Right renal pelvis (tissue), 4 donors: ENCODE measurements around the gene KIAA1217. TPM values are rescaled to one million over a fixed set of nuclear protein-coding genes. Genes with fewer than 3 reads are reported as not detected.

ENCODE experiments used
- DNase-seq, 4 donors: peaks; one replicate each; pipeline ENCODE4 v3.0.0-alpha.2; 2013; ENCODE audit warnings: low read depth in 4 of 4, low spot score in 3 of 4, missing footprints in 1 of 4
- polyA plus RNA-seq, 4 donors: library from polyadenylated mRNA; unstranded; fragments of 120-200 nt; gene quantifications; one replicate each; pipeline ENCODE4 v1.2.1, GENCODE V29; 2013; ENCODE audit not compliant: insufficient read length in 4 of 4

KIAA1217 gene
- polyA plus RNA-seq, 4 donors, result 77.7 to 94.6 (median 84.9) TPM

DNA sequence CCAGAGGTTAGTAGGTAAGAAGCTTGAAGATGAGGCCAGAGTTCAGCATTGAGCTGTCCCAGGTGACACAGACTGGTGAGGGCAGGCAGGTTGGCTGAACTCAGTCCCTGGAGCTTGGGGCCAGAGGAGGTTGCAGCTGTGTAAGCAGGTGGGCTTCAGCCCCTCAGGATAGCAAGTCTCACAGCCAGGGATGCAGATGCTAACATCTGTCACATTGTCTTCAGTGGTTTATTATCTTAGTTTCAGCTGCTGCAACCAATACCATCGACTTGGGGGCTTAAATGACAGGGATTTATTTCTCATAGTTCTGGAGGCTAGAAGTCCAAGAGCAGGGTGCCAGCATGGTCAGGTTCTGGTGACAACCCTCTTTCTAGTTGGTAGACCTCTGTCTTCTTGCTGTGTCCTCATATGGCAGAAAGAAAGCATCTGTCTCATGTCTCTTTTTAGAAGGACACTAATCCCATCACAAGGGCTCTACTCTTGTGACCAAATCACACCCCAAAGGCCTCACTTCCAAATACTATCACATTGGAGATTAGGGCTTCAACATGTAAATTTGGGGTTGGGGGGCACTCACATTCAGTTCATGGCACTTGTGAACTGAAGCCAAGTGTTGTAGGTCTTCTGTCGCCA lies 146.2 kb downstream of the KIAA1217 start:
- no peak for DNase-seq

DNA sequence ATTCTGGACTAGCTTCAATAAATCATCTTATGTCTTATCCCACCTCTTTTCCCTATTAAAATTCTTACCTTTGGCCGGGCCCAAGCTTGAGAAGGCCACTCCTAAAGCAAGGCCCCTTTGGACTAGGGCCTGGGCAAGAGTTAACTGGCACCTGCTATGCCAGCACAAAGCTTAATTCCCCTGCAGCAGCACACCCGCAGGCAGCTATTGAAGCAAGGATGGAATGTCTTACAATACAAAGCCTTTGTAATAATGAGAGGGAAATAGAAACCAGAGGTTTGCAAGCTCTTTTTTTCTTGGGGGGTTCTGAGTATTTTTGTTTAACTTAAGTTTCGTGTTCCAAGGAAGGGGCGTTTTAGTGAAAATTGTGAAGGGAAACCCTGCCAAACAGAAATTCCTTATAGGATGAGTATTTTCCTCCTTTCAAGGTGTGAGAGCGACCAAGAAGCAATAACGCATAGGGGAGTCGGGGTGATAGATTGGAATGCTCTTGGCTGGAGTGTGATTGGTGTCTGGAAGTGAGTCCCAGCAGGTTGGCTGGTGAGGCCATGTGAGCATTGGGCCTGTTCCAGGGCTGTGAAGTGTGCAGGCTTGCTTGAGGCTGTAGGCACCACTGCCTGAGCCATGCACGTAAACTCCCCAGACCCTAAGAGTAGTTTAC lies 148.5 kb downstream of the KIAA1217 start:
- no peak for DNase-seq

DNA sequence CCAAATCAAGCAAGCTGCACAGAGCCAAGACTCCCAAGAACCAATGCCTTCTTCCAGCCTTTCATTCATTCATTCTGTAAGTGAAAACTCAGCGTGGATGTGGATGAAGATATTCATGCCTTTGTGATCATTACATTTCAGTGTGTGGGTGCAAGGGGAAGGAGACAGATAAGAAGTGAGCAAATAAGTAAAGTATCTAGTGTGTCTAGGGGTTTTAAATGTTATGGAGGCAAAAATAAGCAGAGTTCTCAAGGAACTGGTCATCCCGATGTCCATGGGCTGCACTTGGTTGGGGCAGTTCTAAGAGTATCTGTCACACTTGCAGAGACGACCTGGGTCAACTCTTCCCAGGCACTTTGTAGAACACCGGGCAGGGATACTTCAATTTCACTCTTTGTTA lies 149.1 kb downstream of the KIAA1217 start:
- no peak for DNase-seq

DNA sequence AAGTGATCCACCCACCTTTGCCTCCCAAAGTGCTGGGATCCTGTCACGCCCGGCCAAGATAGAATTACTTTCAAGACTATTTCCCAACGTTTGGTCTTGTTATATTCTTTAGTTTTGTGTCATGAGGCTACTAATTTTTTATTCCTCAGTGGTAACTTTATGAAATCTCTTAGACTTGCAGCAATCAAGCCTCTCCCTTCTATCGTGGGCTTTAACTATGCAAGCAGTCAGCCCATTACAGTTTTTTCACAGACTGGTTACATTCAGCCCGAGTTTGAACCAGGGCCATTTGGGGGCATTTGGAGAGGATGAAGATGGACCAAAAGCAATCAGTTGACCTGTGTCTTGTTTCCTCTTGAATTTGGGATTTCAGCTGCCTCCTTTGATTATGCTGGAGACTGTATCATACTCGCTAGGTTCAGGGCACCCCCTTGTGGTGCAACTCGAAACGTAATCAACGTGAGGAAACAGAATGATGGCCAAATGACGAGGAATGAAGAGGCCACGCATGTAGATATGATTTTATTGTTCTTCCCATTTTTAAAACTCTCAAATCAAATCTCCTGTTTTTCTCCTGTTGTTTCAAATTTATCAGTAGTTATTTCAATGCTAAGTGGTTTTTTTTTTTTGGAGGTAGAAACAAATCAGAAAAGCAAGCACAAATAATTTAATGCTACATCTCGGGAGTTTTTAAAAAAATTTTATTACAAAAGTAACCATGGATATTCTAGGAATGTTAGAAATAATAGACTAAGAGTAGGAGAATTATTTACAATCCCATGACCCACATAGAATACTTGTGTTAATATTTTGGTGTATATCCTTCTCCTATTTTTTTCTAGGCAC lies 151.6 kb downstream of the KIAA1217 start:
- peak in 3 of 4 donors; percentile 63 to 72 (median 66) for DNase-seq

DNA sequence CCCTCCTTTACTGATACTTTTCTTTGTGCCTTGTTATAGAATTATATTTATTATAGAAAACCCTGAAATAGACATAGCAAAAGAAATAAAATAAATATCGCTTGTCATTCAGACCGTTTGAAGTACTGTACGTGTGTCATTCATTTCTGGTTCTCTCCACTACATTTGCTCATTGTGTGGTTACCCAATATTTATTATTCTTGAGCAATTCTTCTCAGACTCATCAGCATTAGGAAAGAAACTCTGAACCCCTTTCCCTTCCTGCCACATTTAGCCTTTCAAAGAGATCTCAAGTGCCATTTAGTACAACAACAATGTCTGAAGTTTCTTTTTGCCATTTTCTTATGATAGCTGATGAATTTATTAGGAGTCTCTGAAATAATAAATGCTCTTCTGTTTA lies 154.1 kb downstream of the KIAA1217 start:
- DNase-seq, result no peak

DNA sequence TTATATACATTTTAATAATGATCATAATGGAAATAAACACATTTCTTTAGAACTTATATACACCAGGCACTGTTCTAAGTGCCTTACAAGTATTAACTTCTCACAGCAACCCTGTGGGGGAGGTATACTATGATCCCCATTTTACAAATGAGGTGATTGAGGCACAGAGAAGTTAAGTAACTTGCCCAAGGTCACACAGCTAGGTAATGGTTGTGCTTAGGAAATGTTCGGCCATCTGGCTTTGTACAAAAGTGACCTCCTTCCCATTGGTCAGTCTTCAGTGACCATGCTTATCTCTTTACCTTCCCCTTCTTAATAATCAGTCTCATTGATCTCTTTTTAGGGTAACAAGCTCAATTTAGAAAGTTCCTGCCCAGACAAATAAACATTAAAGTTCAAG lies 158.8 kb downstream of the KIAA1217 start:
- DNase-seq, result no peak

DNA sequence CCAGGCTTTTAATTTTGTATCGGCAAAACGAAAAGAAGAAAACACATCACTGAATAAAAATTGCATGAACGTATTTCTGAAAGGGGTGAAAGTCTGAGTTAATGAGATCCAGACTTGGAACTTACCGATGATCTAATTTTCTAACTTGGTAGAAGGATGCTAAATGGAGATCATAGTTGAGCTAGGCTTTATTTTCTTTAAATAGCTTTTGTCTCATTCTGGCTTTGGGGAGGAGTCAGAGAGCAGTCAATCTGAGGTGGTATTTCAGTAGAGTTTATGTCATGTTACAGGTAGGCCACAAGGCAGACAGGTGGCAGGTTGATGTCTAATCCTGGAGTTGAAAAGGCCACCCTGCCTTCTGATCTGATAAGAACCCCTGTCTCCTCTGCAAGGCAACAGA lies 161.9 kb downstream of the KIAA1217 start:
- no peak for DNase-seq

DNA sequence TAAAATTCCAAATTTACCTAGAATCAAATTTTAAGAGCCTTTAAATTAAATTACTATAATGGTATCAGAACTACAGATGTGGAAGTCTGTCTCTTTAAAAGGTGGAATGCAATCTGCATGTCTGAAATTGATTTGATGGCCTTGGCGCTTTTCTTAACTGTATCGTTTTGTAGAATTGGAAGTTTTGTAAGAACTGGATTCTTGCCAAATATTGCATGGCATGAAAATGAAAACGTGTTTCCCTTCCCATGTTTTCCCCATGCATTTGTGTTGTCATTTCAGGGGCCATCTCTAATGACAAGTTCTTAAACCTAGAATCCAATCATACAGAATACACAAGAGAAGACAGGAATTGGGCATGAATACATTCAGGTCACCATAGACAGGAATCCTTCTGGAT lies 162.5 kb downstream of the KIAA1217 start:
- DNase-seq, result no peak

DNA sequence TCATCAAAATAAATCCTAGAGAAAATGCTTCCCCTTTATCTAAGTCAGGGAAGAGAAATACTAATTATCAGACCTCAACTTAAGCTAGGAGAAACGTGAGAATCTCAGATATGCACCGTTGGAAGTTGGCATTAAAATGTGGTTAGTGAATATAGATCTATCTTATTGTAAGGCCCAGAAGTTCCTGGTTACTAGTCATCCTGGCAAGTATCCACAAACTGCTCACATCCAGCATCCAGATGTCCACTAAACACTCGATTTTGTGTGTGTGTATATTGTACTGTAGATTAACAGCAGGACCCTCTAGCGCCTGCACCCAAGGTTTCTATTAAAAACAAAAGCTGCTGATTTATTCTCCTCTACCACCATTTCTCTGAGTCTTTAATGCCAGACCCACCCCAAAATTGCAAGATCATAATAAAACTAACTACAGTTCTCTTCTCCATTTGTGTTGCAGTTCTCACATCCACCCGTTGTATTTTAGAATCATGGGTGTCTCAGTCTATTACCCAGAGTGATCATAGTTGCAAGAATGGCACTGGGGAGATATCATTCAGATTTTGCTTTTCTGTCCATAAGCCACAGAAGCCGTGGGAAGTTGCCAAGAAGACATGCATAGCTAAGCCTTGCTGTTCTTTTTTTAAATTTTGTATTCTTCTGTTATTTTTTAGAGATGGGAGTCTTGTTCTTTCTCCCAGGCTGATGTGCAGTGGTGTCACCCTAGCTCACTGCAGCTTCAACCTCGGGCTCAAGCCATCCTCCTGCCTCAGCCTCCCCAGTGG lies 165.4 kb downstream of the KIAA1217 start:
- no peak for DNase-seq

DNA sequence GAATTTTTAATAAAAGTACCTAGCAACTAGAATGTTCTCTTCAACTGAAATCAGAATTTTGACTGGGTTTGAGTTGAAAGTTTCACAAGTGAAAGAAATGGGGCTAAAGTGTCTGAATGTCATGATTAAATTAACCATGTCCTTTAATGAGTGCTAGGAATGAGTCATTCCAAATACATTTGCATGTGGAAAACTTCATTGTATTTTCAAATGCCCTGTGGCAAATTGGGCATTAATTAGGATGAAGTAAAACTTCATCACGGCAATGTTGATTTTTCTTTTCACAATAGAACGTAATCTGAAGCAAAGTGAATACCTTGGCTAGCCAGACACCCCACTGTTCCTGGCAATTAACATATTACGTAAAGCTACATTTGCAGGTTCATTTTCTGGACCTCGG lies 166.6 kb downstream of the KIAA1217 start:
- DNase-seq, result no peak

DNA sequence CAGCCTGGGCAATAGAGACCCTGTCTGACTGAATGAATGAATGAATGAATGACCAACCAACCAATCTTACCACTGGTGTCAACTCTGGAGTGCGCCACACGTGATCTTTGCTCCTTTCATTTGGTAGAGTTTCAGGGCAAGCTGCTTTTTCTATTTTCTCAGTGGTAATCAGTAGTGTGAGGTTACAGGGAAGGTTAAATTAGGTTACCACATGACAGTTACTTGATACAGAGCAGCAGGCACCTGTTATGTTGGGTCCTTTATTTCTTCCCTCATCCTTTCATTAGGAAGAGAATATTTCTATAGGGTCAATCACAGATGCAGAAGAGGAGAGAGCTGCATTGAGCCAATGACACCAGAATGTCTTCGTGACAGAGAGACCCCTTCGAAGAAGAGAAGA lies 167.8 kb downstream of the KIAA1217 start:
- DNase-seq, result no peak

DNA sequence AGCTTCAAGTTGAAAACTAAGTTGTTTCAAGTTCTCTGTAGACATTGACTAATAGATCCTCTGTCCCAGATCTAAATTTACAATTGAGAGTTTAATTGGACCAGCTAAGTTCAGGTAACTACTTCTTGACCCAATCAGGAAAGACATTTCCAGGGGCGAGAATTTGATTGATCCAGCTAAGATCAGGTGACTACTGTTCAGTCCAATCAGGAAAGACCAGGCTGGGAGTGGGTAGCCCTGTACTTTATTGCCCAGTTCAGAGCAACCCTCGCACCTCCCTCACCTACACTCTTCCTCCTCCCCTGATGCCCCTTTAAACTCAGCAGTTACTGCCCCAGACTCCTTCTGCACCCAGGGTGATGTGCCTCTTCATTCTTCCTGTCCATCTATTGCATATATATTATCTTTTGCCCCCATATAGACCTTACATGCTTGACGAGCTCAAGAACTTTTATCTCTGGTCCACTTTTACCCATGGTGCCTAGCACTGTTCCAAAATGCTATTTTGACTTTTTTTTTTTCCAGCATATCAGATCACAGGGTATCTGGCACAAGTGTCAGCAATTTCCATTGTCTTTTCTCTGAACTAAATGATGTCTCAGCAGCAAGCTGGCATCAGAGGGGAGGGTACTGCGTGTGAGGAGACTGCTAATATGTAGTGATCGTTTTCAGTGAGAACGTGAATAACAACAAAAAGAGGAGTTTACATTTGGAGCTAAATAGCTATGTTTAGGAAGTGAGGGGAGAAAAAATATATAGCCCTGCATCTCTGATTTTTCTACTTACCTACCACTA lies 169.4 kb downstream of the KIAA1217 start:
- no peak for DNase-seq

DNA sequence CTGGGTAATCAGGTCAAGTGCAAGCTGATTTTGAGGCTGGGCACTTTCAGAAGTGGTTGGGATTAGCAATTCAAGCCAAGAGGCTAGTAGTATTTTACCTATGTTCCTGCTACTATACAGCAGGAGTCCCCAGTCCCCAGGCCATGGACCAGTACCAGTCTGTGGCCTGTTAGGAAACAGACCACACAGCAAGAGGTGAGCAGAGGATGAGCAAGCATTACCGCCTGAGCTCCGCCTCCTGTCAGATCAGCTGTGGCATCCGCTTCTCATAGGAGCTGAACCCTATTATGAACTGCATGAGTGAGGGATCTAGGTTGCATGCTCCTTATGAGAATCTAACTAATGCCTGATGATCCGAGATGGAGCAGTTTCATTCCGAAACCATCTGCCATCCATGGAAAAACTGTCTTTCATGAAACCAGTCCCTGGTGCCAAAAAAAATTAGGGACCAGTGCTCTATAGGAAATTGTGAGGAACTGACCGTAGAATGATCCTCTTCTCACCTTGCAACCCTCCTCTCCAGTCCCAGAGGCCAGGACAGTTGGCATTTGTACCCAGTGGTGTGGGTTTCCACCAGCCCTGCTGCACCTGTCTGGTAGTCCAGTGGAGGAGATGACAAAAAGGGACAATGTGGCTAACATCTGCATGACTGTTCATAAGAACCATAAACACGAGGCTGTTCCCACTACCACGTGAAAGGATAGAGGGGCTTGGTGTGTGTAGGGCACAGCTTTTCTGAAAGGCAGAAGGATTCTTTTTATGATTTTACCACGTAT lies 172.5 kb downstream of the KIAA1217 start:
- DNase-seq, result no peak

DNA sequence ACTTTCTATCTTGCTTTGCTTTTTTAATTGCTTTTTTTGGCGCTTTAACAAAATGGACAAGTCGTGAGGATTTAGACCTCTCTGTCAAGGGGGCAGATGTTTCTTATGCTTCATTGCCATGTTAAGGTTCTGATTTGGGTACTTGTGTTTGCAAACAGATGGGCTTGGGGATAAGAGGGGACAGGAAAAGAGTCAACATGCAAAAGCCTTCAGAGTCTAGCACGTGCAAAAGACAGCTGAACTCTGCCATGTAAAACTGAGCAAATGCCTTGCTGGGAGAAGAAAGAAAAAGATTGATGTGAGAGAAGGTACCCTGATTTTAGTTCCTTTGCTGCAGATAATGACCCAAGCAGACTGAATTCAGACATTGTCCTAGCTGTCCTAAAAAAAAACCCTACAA lies 173.1 kb downstream of the KIAA1217 start:
- DNase-seq, result no peak

DNA sequence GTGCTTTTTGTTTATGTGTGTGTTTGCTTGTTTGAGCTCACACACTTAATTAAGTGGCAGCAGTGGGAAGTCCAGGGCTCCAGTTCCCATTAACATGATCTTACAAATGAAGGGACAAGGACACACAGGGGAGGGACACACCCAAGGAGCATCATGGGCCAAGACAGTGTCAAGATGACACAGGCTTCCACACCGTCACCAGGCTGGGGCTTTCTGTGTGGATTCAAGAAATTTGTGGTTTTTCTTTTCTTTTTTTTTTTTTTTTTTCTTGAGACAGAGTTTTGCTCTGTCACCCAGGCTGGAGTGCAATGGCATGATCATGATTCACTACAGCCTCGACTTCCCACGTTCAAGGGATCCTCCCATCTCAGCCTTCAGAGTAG lies 173.6 kb downstream of the KIAA1217 start:
- no peak for DNase-seq

DNA sequence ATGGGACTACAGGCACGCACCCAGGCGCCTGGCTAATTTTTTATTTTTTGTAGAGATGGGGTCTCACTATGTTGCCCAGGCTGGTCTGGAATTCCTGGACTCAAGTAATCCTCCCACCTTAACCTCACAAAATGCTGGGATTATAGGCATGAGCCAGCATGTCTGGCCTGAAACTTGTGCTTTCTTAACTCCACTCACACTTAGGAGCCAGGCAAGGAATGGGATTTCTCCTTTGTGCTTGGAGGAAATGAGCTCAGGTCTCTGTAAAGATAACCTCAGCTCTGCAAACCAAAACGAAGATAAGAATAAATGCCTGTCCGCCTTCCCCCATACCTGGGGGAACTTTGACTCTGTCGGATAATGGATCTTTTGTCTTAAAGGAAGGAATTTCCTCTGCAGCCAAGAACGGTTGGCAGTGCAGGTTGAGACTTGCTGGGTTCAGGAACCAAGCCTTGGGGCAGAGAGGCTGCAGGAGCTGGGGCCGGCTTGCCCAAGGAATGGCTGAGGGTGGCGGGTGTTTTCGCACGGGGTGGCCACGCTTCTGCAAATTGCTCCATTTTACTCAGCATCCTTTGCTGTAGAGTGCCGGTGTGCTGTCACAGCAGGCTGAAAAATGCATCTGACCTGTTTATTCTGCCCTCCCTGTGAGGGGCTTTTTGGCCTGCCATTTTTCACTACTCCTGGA lies 174.2 kb downstream of the KIAA1217 start:
- DNase-seq, result no peak

DNA sequence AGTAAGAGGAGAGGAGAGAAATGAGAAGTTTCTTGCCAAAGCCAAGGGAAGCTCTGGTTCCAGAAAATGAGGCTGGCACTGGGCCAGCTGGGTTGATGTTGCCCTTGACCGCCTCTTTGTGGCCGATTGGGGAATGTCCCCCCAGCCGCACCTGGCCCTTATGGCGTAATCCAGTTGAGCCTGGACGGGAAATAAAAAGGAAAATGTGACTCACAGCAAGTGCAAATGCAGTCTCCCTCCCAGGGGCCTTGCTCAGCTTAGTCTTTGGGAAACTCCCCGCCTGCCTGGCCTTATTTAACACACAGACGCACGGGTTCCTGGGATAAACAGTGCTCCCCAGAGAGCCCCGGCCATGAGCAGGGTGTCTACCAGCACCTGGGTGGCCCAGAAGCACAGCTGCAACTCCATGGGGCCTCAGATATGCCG lies 174.8 kb downstream of the KIAA1217 start:
- DNase-seq, result peak; percentile 44 to 71 (median 58)

DNA sequence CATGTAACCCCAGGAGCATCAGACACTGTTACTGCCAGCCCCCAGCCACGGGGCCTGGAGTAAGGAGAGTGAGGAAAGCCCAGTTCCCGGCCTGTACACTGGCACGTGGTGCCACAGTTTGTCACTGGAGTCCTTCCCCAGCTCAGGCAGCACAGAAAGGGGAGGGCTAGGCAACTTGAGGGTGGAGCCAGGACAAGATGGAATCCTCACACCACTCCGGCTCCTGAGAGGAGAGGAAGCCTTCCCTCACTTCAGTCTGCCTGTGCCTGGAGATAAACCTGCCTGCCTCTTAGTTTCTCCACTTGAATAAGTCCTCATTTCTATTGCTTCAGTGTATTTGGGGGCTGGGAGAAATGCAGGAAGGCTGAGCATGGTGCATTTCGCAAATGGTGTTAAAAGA lies 176.0 kb downstream of the KIAA1217 start:
- no peak for DNase-seq

DNA sequence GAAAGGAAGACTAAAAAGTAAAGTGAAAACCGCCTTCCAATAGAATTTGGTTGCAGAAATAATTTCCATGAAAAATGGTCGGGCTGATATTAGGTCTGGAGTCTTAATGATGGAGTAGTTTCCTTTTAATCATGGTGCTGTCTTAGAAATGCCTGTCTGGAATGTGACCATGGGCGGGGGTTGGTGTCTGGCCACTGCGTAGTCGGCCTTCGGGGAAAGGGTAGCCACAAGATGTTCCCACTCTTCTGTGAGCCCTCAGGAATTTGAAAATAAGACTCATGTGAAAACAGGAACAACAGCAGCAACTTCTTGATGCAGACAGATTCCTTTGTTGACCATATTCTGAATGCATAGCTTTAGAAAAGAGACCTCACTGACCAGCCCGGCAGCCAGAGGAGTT lies 176.8 kb downstream of the KIAA1217 start:
- no peak for DNase-seq
